Measurements from ENCODE around the gene PAIP2. TPM values are rescaled to one million over a fixed set of nuclear protein-coding genes. Genes with fewer than 3 reads are reported as not detected.
A peak's percentile ranks its signal among the peaks of the same experiment; 100 is the strongest.

Gene PAIP2
- total and polyA plus RNA-seq, 2 of the 4 experiments (the other 2 are of a cell fraction) = 41.9 to 59.5 TPM

DNA sequence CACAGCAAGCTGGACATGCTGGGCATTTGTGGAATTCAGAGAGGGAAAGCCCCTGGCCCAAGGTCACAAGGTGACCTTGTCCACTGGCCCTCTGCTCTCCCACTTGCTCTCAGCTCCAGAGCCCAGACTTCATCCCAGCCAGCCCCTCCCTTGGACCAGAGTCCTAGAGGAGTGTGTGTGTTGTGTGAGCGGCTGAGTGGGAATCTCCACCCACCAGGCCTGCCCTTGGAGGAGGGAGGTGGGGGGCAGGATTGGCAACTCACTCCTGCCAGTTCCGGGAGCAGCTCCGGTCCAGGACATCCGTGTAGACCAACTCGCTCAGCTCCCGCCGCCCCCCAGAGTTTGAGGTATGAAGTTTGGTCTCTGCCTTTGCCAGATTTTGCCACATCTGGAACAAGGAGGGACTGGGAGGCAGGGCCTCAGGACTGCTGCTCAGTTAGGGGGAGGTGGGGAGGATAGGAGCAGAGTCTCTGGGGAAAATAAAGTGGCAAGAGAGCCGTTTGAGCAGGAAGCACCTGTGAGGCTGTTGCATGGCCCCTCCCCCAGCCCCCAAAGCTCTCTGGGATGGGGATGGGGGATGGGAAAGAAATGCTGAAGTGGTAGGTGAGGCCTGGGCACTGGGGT lies 46.7 kb downstream of the PAIP2 start:
- 38% methylated on average over 7 of the region's 8 CpGs; no CpG with 5 or more reads in 1 of the 2 experiments for WGBS, 2 experiments (ENCODE audit: extremely low coverage in 2 of 2, insufficient read length in 1 of 2)
- Histone ChIP-seq H2AK9ac (replicated peaks; ENCODE audit: low read depth, low read length, poor library complexity) (peak overlapping the region; percentile 9), H4K91ac (ENCODE audit: insufficient read depth, low read depth, low read length) (no peak overlapping the region), H3K27me3 (ENCODE audit: control insufficient read depth, insufficient read depth, low read length) (peaks cover 9% of the 10 kb centered on the region), H3K4ac (ENCODE audit: low read depth, low read length) (no peak overlapping the region), H3K9me1 (ENCODE audit: insufficient read depth, low read length) (no peaks in the 10 kb centered on the region), H3K9ac (ENCODE audit: low read depth, low read length) (no peak overlapping the region), H3K18ac (ENCODE audit: low read depth, low read length) (no peak overlapping the region), H3K27ac (ENCODE audit: insufficient read depth, low read length) (no peak overlapping the region), H3K79me1 (ENCODE audit: low read depth in 1 of 2, low read length in 2 of 2) (no peaks in the 10 kb centered on the region), H3K4me3 (ENCODE audit: insufficient read depth, low read depth, low read length) (no peak overlapping the region), H4K20me1 (ENCODE audit: insufficient read depth, low read length) (no peaks in the 10 kb centered on the region), H4K8ac (ENCODE audit: low read depth in 2 of 2, low read length in 2 of 2) (0 out of 4 replicates have a peak overlapping the region, but pooled peaks of 1 of the 2 experiments have one; percentile 33), H3K14ac (replicated peaks; ENCODE audit: low read depth, low read length) (no peak overlapping the region; the same call in 1 of the 2 replicates), H2BK5ac (ENCODE audit: low read depth, low read length, poor library complexity, severe bottlenecking) (no peak overlapping the region), H3K36me3 (ENCODE audit: control insufficient read depth, insufficient read depth, low read length) (no peaks in the 10 kb centered on the region), H3K4me2 (ENCODE audit: low read depth, low read length) (no peak overlapping the region), H3K4me1 (ENCODE audit: control insufficient read depth, insufficient read depth, low read length) (peaks cover 5% of the 10 kb centered on the region), H2AK5ac (ENCODE audit: low read depth, low read length) (peak overlapping the region; percentile 68), H3K23ac (ENCODE audit: low read depth, low read length) (no peak overlapping the region), H3K9me3 (ENCODE audit: control insufficient read depth, insufficient read depth, low read length) (peaks cover 6% of the 10 kb centered on the region; the same call in 1 of the 2 replicates), H2BK120ac (ENCODE audit: low read depth, low read length) (no peak overlapping the region), H3K56ac (ENCODE audit: extremely low read depth, insufficient read depth, low read length) (no peak overlapping the region), H2AFZ (replicated peaks; ENCODE audit: low read length, poor library complexity) (peak overlapping the region; percentile 85), H4K5ac (ENCODE audit: low read depth, low read length) (no peak overlapping the region), H2BK15ac (ENCODE audit: low read depth, low read length) (no peak overlapping the region), H2BK20ac (ENCODE audit: low read depth, low read length) (no peak overlapping the region)
- BruUV-seq (replicated peaks) = no TSS peak
- TF ChIP-seq FOS (IDR thresholded peaks at IDR 0.05; ENCODE audit: low read depth, low read length) (no peak), NFE2L2 (IDR thresholded peaks at IDR 0.05; ENCODE audit: low read depth, low read length) (no peak), ELK1 (IDR thresholded peaks at IDR 0.05; ENCODE audit: borderline replicate concordance, low read depth, low read length) (no peak), CTCF (conservative IDR thresholded peaks at IDR 0.05; ENCODE audit: low read depth, low read length) (no peak)
- TF ChIP-seq, protein P1, sequence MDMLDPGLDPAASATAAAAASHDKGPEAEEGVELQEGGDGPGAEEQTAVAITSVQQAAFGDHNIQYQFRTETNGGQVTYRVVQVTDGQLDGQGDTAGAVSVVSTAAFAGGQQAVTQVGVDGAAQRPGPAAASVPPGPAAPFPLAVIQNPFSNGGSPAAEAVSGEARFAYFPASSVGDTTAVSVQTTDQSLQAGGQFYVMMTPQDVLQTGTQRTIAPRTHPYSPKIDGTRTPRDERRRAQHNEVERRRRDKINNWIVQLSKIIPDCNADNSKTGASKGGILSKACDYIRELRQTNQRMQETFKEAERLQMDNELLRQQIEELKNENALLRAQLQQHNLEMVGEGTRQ (IDR thresholded peaks at IDR 0.05; ENCODE audit: low read depth, low read length) = no peak
- DNase-seq = peak; percentile 20
- in situ Hi-C loops (cut with MboI; ENCODE audit: low sequenced_read_pairs) = no loop called here
- CTCF ChIA-PET = no interaction called here
- ATAC-seq (ENCODE audit: low read depth) = peak; percentile 24
- POLR2A ChIA-PET (ENCODE audit: unreplicated experiment) = no interaction called here
- intact Hi-C loops (cut with micrococcal nuclease) = no loop called here
- dilution Hi-C loops (cut with HindIII; ENCODE audit: low sequenced_read_pairs, unreplicated experiment) = no loop called here

Data from IMR-90 (cell line).